HG03066 (cell line): Measurements from ENCODE around the gene KIF25.

Source experiments
- ATAC-seq: cut with Tn5 transposase; IDR thresholded peaks from one replicate; pipeline ENCODE4 v1.9.1; 2021; ENCODE audit warnings: low read depth; ENCODE audit not compliant: unreplicated experiment

The KIF25 gene

GRCh38 chr6:168015482-168016175 is 18.2 kb downstream of the KIF25 start:
- ATAC-seq = no peak

- no peak for ATAC-seq
Measured at GRCh38 chr6:168016176-168016620, 18.7 kb downstream of the KIF25 start.

- ATAC-seq = no peak
Measured at GRCh38 chr6:168016721-168017525, 19.5 kb downstream of the KIF25 start.

- ATAC-seq = no peak
Measured at GRCh38 chr6:168017629-168018028, 20.2 kb downstream of the KIF25 start.

DNA sequence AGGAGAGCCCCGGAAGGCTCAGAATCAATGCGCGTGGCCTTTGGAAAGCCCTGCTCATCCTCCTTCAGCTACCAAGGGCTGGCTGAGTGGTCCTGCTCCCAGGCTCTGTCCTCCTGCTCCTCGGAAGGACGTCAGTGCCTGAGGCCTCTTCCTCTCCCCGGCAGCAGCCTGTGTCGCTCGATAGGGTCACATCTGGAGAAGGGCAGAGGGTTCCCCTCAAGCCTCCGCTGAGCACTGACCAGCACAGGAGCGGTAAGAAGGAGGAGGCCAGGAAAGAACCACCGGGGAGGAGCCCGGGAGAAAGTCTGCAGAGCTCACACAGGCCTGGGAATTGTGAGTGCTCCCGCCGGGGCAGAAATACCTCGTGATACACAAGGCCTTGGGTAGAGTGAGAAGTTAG is 21.2 kb downstream of the KIF25 start:
- no peak for ATAC-seq

DNA sequence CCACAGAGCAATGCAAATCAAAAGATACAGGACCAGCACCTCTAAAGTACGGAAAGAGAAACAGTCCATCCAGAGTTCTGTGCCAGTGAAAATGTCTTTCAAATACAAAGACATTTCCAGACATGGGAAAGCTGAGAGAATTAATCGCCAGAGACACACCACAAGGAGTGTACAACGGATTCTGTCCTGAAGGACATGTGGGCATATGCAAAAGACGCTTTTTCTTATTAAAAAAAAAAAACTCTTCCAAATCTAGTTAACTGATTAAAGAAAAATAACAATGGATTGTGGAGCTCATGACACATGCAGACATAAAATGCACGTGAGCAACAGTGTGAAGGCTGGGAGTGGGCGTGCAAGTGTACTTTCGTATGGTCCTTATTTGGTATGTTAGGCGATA is 22.8 kb downstream of the KIF25 start:
- ATAC-seq = no peak

- ATAC-seq = no peak
Measured at GRCh38 chr6:168021581-168021980, 24.1 kb downstream of the KIF25 start.

DNA sequence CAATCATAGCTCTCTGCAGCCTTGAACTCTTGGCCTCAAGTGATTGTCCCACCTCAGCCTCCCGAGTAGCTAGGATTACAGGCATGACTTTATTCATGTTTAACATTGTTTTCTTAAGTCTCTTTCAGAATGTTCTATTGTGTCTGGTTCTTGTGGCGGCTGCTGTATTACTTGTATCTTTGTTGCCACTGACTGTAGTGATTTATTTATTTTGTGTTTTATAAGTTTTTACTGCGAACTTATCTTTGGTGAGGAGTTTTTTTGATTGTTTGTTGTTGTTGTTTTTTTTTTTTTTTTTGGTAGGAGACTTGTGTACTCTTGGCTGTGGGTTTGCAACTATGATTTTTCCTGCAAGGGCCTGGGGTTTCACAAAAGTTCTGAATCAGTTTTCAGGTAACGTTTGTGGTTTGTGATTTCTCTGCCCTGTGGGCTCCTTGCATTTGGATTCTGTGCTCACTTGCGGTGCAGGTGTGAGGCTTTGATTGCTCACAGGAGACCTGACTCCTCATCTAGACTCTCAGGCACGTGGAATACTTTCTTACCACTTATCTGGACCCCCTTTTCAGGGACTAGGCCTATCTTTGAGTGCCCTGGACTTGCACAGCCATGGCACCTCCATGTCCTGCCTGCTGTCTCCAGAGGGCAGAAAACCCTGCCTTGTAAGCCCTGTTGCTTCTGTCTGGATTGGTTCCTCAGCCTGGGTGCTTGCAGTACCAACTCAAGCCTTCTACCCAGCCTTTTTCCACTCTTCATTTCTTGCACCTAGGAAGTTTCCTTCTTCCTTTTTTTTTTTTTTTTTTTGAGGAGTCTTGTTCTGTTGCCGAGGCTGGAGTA is 25.2 kb downstream of the KIF25 start:
- no peak for ATAC-seq

- ATAC-seq = no peak
Measured at GRCh38 chr6:168024951-168025510, 27.6 kb downstream of the KIF25 start.

DNA sequence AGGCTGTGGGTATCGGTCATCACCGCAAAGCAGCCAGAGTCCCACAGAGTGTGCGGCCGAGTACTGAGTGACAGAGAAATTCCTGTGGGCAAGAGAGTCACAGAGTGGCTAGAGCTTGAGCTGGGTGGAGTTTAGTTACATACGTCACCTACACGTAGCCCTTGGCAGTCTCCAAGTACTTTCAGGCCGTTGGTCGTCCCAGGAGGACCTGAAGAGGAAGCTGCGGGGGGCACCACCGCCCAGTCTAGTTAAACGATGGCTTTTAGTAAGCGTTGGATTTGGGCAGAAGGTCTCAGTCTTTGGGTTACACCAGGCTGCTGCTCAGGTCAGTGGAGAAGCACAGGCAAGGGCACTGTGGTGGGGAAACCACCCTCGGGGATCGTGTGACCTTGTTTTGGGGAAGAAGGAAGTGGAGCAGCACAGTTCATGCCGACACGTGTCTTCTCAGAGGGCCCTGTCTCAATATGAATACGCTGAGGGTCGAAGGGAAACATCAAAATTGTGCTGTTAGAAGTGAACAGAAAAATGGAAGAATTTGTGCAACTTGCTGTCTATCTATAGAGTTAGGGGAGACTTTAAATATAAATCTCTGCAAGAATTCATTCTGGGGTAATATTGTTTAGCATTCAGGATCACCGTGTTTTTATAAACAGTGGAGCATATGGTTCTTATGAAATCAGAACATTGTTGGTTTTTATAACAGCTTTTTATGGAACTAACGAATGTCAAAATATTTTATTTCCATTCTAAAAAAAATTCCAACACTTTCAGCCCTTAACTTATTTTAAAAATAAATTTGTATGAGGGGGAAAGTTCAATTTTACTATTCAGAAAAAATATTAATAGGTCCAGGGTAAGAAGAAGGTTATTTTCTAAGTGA is 28.6 kb downstream of the KIF25 start:
- ATAC-seq = no peak

DNA sequence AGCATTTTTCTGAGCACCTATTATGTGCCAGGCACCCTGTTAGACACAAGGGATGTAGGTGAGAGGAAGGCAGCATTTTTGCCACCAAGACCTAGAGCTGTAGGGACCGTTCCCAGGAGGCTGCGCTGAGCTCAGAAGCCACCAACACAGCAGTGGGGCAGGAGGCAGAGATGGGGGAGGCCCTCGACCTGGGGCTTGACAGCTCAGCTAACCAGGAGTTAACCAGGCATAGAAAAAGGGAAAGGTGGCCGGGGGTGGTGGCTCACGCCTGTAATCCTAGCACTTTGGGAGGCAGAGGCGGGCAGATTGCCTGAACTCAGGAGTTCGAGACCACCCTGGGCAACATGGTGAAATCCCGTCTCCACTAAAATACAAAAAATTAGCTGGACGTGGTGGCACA is 29.5 kb downstream of the KIF25 start:
- no peak for ATAC-seq

GRCh38 chr6:168027521-168027920 is 30.1 kb downstream of the KIF25 start:
- no peak for ATAC-seq

- ATAC-seq = no peak
Measured at GRCh38 chr6:168028181-168028580, 30.7 kb downstream of the KIF25 start.

DNA sequence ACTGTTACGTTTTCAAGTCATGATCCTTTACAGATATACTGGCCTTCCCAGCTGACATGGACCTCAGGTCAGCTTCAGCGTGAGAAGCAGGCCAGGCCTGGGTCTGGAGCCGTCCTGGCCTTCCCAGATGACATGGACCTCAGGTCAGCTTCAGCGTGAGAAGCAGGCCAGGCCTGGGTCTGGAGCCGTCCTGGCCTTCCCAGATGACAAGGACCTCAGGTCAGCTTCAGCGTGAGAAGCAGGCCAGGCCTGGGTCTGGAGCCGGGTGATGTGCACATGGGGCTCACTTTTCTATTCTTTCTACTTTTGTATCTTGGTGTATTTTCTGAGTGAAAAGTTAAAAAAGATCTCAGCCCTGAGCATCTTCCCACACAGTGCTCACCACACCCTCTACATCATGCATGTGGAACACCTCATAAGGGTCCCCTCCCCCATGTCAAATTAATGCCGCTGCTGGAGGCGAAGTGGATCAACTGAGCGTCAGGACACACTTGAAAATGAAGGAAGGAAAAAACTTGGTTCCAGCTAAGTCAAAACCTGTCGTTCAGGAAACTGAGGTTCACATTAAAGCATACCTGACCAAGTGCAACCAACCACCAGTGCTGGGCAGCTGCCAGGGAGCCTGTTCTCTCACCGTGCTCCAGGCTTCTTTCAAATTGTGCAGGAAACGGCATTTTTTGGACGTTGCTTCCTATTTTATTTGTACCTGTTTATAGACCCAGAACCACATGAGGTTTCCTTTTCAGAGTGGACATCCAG is 32.2 kb downstream of the KIF25 start:
- no peak for ATAC-seq

- ATAC-seq = no peak
Measured at GRCh38 chr6:168030218-168030746, 32.8 kb downstream of the KIF25 start.

DNA sequence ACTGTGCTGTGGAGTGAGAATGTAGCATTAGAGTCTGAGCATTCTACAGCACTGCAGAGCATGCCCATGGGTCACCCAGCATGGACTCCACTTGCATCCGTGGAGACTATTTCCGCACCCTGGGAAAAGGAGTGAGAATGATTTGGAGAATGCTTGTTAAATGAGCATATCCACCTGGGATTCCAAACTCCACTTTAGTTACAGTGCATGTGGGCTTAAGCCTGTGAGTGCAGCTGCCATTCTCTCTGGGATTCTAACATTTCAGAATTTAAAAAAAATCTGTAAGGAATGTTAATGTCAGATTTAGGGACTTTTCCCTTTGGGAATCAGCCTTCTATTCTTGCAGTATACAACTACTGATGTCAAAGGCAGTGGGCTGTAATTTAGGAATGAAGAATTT is 33.4 kb downstream of the KIF25 start:
- ATAC-seq = no peak

DNA sequence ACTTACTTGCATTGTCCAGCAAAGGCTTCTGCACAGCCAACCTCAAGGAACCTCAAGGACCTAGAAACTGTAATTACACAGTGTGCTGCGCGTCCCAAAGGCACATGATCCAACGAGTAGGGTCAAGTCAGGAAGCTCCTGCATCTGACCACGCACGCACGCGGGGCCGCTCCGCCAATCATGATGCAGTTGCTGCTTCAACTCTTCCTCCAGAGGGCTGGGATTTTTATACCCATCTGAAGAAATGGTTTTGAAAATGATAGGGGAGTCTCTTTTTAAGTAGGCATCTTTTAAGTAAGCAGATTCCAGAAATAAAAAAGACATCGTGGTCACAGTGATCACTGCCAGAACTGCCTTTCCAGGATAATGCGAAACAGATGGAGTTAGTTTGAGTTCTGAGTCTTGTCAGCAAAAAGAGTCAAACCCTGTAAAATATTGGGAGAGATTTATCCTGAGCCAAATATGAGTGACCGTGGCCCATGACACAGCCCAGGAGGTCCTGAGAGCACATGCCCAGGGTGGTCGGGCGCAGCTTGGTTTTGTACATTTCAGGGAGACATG is 34.0 kb downstream of the KIF25 start:
- ATAC-seq = no peak

DNA sequence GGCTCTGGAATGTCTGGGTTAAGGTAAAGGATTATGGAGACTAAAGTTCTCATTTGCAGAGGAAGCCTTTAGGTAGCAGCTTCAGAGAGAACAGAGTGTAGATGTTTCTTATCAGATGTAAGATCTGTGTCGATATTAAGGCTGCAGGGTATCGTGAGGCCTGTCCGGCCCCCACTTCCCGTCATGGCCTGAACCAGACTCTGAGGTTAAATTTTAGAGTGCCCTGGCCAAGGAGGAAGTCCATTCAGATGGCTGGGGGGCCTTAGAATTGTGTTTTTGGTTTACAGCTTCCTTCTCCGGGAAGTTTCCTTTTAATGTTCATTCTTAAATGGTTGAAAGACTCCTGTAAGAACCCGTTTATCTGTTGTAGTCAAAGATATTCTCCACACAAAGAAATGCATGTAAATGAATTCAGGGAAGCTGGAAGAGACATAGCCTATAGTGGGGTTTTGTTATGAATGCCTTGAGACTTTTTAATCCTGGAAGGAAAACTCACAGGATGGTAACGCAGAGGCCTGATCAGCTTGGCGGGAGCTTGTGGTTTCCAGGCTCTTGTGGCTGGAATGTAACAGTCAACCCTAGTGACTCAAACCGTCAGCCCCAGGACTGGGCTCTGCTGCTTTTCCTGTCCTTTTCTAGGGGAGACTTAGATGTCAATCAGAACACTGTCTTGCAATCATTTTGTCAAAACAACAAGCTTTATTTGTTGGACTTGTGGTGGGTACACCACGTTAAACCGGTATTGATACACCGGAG is 34.7 kb downstream of the KIF25 start:
- ATAC-seq = no peak
